ENCODE results near the gene TEX264.

DNA sequence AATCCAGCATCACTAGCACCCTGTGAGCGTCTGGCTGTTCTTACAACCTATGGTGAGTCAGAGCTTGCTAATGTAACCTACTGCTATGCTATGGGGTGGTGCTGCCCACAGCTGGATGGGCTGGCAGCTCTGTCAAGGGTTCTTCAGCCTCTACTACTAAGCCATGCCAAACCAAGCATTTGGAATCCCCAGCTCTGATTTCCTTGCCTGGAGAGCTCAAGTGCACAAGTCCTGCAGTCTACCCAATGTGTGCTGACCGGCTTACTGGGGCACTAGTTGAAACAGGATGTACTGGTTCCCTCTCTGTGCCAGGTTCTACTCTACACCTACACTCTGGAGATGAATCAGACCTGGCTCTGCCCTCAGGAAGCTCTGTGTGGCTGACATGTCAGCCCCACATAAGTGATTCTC is 4.2 kb downstream of the TEX264 start:
- TF ChIP-seq POLR2AphosphoS5 (IDR thresholded peaks at IDR 0.05; ENCODE audit: borderline replicate concordance, low read depth, low read length) = no peak
- no peak for TF ChIP-seq EZH2 (IDR thresholded peaks at IDR 0.05)
- no peak for TF ChIP-seq FOXP2 (optimal IDR thresholded peaks at IDR 0.05; ENCODE audit: control extremely low read depth, extremely low read length, insufficient read depth)

Measured in SK-N-MC (cell line).